ENCODE data around the gene AMBP.
"Not testable (repeated sequence)": the region's sequence is repeated elsewhere in the genome, so short reads cannot be mapped to it uniquely, and the experiment has no call there.

AMBP gene

GRCh38 chr9:114086607-114087006 lies 8.5 kb upstream of the AMBP start:
- no peak overlapping the region for H3K4me3 Mint-ChIP-seq
- ATAC-seq: no peak
- H3K4me1 Mint-ChIP-seq: no peaks in the 10 kb centered on the region
- H3K9me3 Mint-ChIP-seq: no peaks in the 10 kb centered on the region
- no peak for DNase-seq
- H3K27me3 Mint-ChIP-seq: no peaks in the 10 kb centered on the region
- no peak overlapping the region for H3K27ac Mint-ChIP-seq

- H3K4me1 Mint-ChIP-seq: no peaks in the 10 kb centered on the region
- H3K4me3 Mint-ChIP-seq: no peak overlapping the region
- H3K27ac Mint-ChIP-seq: no peak overlapping the region
- no peaks in the 10 kb centered on the region for H3K27me3 Mint-ChIP-seq
- H3K9me3 Mint-ChIP-seq: no peaks in the 10 kb centered on the region
- ATAC-seq: no peak
- no peak for DNase-seq
These were observed 7.9 kb upstream of the AMBP start for GRCh38 chr9:114086009-114086408.

- Mint-ChIP-seq H3K9me3 (no peaks in the 10 kb centered on the region), H3K27ac (no peak overlapping the region), H3K4me1 (no peaks in the 10 kb centered on the region), H3K27me3 (no peaks in the 10 kb centered on the region), H3K4me3 (no peak overlapping the region)
- ATAC-seq (no peak), DNase-seq (no peak)
These were observed 7.3 kb upstream of the AMBP start for GRCh38 chr9:114085387-114085789.

- H3K9me3 Mint-ChIP-seq: no peaks in the 10 kb centered on the region
- DNase-seq: no peak
- H3K4me3 Mint-ChIP-seq: no peak overlapping the region
- H3K4me1 Mint-ChIP-seq: no peaks in the 10 kb centered on the region
- no peaks in the 10 kb centered on the region for H3K27me3 Mint-ChIP-seq
- ATAC-seq: no peak
- H3K27ac Mint-ChIP-seq: no peak overlapping the region
These were observed 6.4 kb upstream of the AMBP start for GRCh38 chr9:114084282-114085073.

GRCh38 chr9:114083666-114084065 lies 5.6 kb upstream of the AMBP start:
- H3K4me3 Mint-ChIP-seq: no peak overlapping the region
- H3K27me3 Mint-ChIP-seq: no peaks in the 10 kb centered on the region
- H3K4me1 Mint-ChIP-seq: no peaks in the 10 kb centered on the region
- DNase-seq: no peak
- no peaks in the 10 kb centered on the region for H3K9me3 Mint-ChIP-seq
- H3K27ac Mint-ChIP-seq: no peak overlapping the region
- ATAC-seq: no peak

- H3K27ac Mint-ChIP-seq, H3K27me3 Mint-ChIP-seq, H3K9me3 Mint-ChIP-seq, H3K4me3 Mint-ChIP-seq, ATAC-seq, DNase-seq, H3K4me1 Mint-ChIP-seq: not testable (repeated sequence)
These were observed 4.8 kb upstream of the AMBP start for GRCh38 chr9:114082763-114083412.

- H3K27ac Mint-ChIP-seq: peak overlapping the region in 1 of 2 donors; percentile 10
- no peaks in the 10 kb centered on the region for H3K4me1 Mint-ChIP-seq
- no peaks in the 10 kb centered on the region for H3K9me3 Mint-ChIP-seq
- DNase-seq (peak; percentile 75 to 79), ATAC-seq (peak; percentile 84)
- H3K27me3 Mint-ChIP-seq: peaks cover 5% of the 10 kb centered on the region
- no peak overlapping the region for H3K4me3 Mint-ChIP-seq
These were observed 4.1 kb upstream of the AMBP start for GRCh38 chr9:114082017-114082762.

GRCh38 chr9:114081441-114082016 lies 3.4 kb upstream of the AMBP start:
- ATAC-seq (no peak), DNase-seq (no peak)
- Mint-ChIP-seq H3K9me3 (no peaks in the 10 kb centered on the region), H3K4me3 (no peak overlapping the region), H3K27ac (no peak overlapping the region), H3K4me1 (no peaks in the 10 kb centered on the region), H3K27me3 (peaks cover 11% of the 10 kb centered on the region)

GRCh38 chr9:114080773-114081440 lies 2.8 kb upstream of the AMBP start:
- no peak for ATAC-seq
- peaks cover 18% of the 10 kb centered on the region for H3K27me3 Mint-ChIP-seq

GRCh38 chr9:114080195-114080772 lies 2.2 kb upstream of the AMBP start:
- DNase-seq (no peak), ATAC-seq (no peak)
- no peak overlapping the region for H3K4me3 Mint-ChIP-seq
- no peaks in the 10 kb centered on the region for H3K9me3 Mint-ChIP-seq
- H3K27ac Mint-ChIP-seq: peak overlapping the region in 1 of 2 donors; percentile 42
- H3K27me3 Mint-ChIP-seq: peaks cover 24% of the 10 kb centered on the region
- H3K4me1 Mint-ChIP-seq: no peaks in the 10 kb centered on the region

More at GRCh38 chr9:114080773-114081440, 2.8 kb upstream of the AMBP start:
- DNase-seq: no peak
- Mint-ChIP-seq H3K9me3 (no peaks in the 10 kb centered on the region), H3K4me3 (no peak overlapping the region), H3K27ac (peak overlapping the region in 1 of 2 donors; percentile 71), H3K4me1 (no peaks in the 10 kb centered on the region)

- H3K27ac Mint-ChIP-seq: no peak overlapping the region
- H3K4me3 Mint-ChIP-seq: no peak overlapping the region
- H3K4me1 Mint-ChIP-seq: no peaks in the 10 kb centered on the region
- H3K27me3 Mint-ChIP-seq: peaks cover 26% of the 10 kb centered on the region
- no peaks in the 10 kb centered on the region for H3K9me3 Mint-ChIP-seq
- ATAC-seq: no peak
- no peak for DNase-seq
These were observed 669 bp upstream of the AMBP start for GRCh38 chr9:114078781-114079156.

- Mint-ChIP-seq H3K4me3 (no peak overlapping the region), H3K9me3 (no peaks in the 10 kb centered on the region), H3K27me3 (peaks cover 26% of the 10 kb centered on the region), H3K4me1 (no peaks in the 10 kb centered on the region), H3K27ac (no peak overlapping the region)
- no peak for ATAC-seq
- DNase-seq: no peak
These were observed 800 bp downstream of the AMBP start for GRCh38 chr9:114077162-114077837.

- Mint-ChIP-seq H3K4me3 (no peak overlapping the region), H3K4me1 (no peaks in the 10 kb centered on the region), H3K27ac (no peak overlapping the region), H3K27me3 (peaks cover 26% of the 10 kb centered on the region), H3K9me3 (no peaks in the 10 kb centered on the region)
- ATAC-seq (no peak), DNase-seq (no peak)
These were observed 1.6 kb downstream of the AMBP start for GRCh38 chr9:114076237-114077161.

GRCh38 chr9:114075602-114076001 lies 2.5 kb downstream of the AMBP start:
- H3K4me1 Mint-ChIP-seq: no peaks in the 10 kb centered on the region
- H3K27ac Mint-ChIP-seq: no peak overlapping the region
- H3K27me3 Mint-ChIP-seq: peaks cover 26% of the 10 kb centered on the region
- ATAC-seq: no peak
- no peak for DNase-seq
- H3K9me3 Mint-ChIP-seq: no peaks in the 10 kb centered on the region
- H3K4me3 Mint-ChIP-seq: no peak overlapping the region
